HTERT RPE-1 (cell line): ENCODE results near the gene TSPAN17.

Source experiments
- in situ Hi-C: fragments of 300-500 bp; cut with MboI; formaldehyde crosslinking; loops from 4 replicates; pipeline ENCODE4 v1.14.3; 2020; ENCODE audit warnings: low sequenced_read_pairs

TSPAN17 gene

GRCh38 chr5:176620333-176620981 lies 26.8 kb upstream of the TSPAN17 start:
- in situ Hi-C loops, result no loop called here

- in situ Hi-C loops, result no loop called here
Measured at GRCh38 chr5:176621661-176622079, 25.6 kb upstream of the TSPAN17 start.

- in situ Hi-C loops, result no loop called here
Measured at GRCh38 chr5:176624142-176624541, 23.1 kb upstream of the TSPAN17 start.

GRCh38 chr5:176624938-176625337 lies 22.3 kb upstream of the TSPAN17 start:
- in situ Hi-C loops, result no loop called here

GRCh38 chr5:176625512-176625911 lies 21.8 kb upstream of the TSPAN17 start:
- in situ Hi-C loops, result no loop called here

GRCh38 chr5:176625966-176626875 lies 21.1 kb upstream of the TSPAN17 start:
- in situ Hi-C loops, result no loop called here

- in situ Hi-C loops, result no loop called here
Measured at GRCh38 chr5:176626876-176627236, 20.4 kb upstream of the TSPAN17 start.

- in situ Hi-C loops, result no loop called here
Measured at GRCh38 chr5:176627582-176627981, 19.7 kb upstream of the TSPAN17 start.

- in situ Hi-C loops, result no loop called here
Measured at GRCh38 chr5:176628406-176629228, 18.7 kb upstream of the TSPAN17 start.

- in situ Hi-C loops, result no loop called here
Measured at GRCh38 chr5:176629317-176629852, 17.9 kb upstream of the TSPAN17 start.

GRCh38 chr5:176629853-176630680 lies 17.2 kb upstream of the TSPAN17 start, which contains the start of the genes EIF4E1B and SNCB:
TSS of gene EIF4E1B (plus strand) at chr5:176630675. CDS start at chr5:176642788, 12,113 bp downstream.
TSS of gene SNCB (minus strand) at chr5:176630534. CDS start at chr5:176629654, 880 bp downstream.
- in situ Hi-C loops, result no loop called here

- in situ Hi-C loops, result no loop called here
Measured at GRCh38 chr5:176630681-176631222, 16.5 kb upstream of the TSPAN17 start.

- in situ Hi-C loops, result no loop called here
Measured at GRCh38 chr5:176631383-176632200, 15.7 kb upstream of the TSPAN17 start.

- in situ Hi-C loops, result no loop called here
Measured at GRCh38 chr5:176632745-176633144, 14.5 kb upstream of the TSPAN17 start.

- in situ Hi-C loops, result no loop called here
Measured at GRCh38 chr5:176633598-176633997, 13.7 kb upstream of the TSPAN17 start.

- in situ Hi-C loops, result no loop called here
Measured at GRCh38 chr5:176636426-176636825, 10.9 kb upstream of the TSPAN17 start.

GRCh38 chr5:176637556-176637955 lies 9.7 kb upstream of the TSPAN17 start:
- in situ Hi-C loops, result no loop called here

GRCh38 chr5:176638437-176638836 lies 8.8 kb upstream of the TSPAN17 start:
- in situ Hi-C loops, result no loop called here

- in situ Hi-C loops, result no loop called here
Measured at GRCh38 chr5:176639208-176639607, 8.1 kb upstream of the TSPAN17 start.
